Esophagus (tissue), 2 donors: ENCODE measurements around the gene INSR. TPM values are rescaled to one million over a fixed set of nuclear protein-coding genes. Genes with fewer than 3 reads are reported as not detected.

Source experiments
- H3K27ac ChIP-seq, 2 donors: one replicate each; pipeline ENCODE4 v1.5.1; 2013; ENCODE audit warnings: low read depth in 2 of 2, mild to moderate bottlenecking in 2 of 2, inconsistent platforms in 1 of 2, low read length in 1 of 2, moderate library complexity in 1 of 2
- H3K27me3 ChIP-seq, 2 donors: one replicate each; pipeline ENCODE4 v1.6.1; 2013; ENCODE audit warnings: low read length in 2 of 2, control low read depth in 1 of 2, mild to moderate bottlenecking in 1 of 2; ENCODE audit not compliant: insufficient read depth in 2 of 2, control insufficient read depth in 1 of 2
- H3K36me3 ChIP-seq, 2 donors: one replicate each; pipeline ENCODE4 v1.6.1; 2013; ENCODE audit warnings: low read length in 1 of 2; ENCODE audit not compliant: control insufficient read depth in 2 of 2, insufficient read depth in 2 of 2
- H3K4me1 ChIP-seq, 2 donors: one replicate each; pipeline ENCODE4 v1.6.1; 2013; ENCODE audit warnings: low read length in 1 of 2; ENCODE audit not compliant: control insufficient read depth in 2 of 2, insufficient read depth in 2 of 2
- H3K4me3 ChIP-seq, 2 donors: one replicate each; pipeline ENCODE4 v1.5.1; 2013; ENCODE audit warnings: low read length in 2 of 2, mild to moderate bottlenecking in 2 of 2, low read depth in 1 of 2, moderate library complexity in 1 of 2
- H3K9me3 ChIP-seq, 2 donors: one replicate each; pipeline ENCODE4 v1.6.1; 2013; ENCODE audit warnings: mild to moderate bottlenecking in 2 of 2, low read depth in 1 of 2, low read length in 1 of 2, moderate library complexity in 1 of 2; ENCODE audit not compliant: control insufficient read depth in 2 of 2, insufficient read depth in 1 of 2
- WGBS, 2 donors: extraction: QIAGEN DNeasy Blood & Tissue Kit; methylation state at CpG; one replicate each; pipeline ENCODE4 v1.1.7; 2013; 5-methylcytosine and 5-hydroxymethylcytosine counted together
- polyA plus RNA-seq, 2 donors: library from polyadenylated mRNA; stranded (reverse); fragments of 200-250 nt; gene quantifications; one replicate each; pipeline ENCODE4 v1.2.3, GENCODE V29; 2013
- donor health status: healthy with polysubstance abuse.
- donor health status: Bipolar disorder and iron deficiency.

INSR gene
- polyA plus RNA-seq, 2 donors: 2.2 to 3.3 TPM

DNA sequence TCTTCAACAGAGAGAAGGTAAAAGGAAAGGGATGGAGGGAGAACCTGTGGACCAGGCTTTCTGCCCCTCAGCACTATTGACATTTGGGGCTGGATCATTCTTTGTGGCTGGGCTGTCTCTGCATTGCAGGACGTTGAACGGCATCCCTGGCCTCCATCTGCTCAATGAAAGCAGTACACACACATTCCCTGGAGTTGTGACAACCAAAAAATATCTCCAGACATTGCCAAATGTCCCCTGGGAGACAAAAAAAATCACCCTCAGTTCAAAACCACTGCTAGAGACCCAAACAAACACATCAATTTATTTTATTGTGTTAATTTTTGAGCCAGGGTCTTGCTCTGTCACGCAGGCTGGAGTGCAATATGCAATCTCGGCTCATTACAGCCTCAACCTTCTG is 43.3 kb downstream of the INSR start:
- WGBS, 2 donors: 56 to 57% methylated on average over 4 of the region's 4 CpGs
- Histone ChIP-seq H3K9me3 (peaks cover 0 to 7% of the 10 kb centered on the region in 2 donors), H3K36me3 (peaks cover 0 to 4% of the 10 kb centered on the region in 2 donors), H3K4me3 (no peak overlapping the region), H3K27me3 (no peaks in the 10 kb centered on the region), H3K4me1 (peaks cover 0 to 2% of the 10 kb centered on the region in 2 donors), H3K27ac (no peak overlapping the region)

DNA sequence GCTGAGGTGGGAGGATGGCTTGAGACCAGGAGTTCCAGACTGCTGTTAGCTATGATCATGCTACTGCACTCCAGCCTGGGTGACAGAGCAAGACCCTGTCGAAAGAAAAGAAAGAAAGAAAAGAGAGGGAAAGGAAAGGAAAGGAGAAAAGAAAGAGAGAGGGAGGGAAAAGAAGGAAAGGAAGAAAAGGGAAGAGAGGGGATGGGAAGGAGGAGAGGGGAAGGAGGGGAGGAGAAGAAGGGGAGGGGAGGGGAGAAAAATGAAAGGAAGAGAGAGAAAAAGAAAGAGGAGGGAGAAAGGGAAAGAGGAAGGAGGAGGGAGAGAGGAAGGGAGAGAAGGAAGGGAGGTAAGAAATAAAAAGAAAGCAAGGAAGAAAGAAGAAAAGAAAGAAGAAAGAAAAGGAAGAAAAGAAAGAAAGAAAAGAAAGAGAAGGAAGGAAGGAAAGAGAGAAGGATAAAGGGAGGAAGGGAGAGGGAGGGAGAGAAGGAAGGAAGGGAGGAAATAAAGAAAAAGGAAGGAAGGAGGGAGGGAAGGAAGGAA is 44.1 kb downstream of the INSR start:
- Histone ChIP-seq H3K27me3 (no peaks in the 10 kb centered on the region), H3K4me1 (peaks cover 0 to under 1% of the 10 kb centered on the region in 2 donors), H3K27ac (no peak overlapping the region), H3K36me3 (peaks cover 0 to 4% of the 10 kb centered on the region in 2 donors), H3K9me3 (peaks cover 0 to 7% of the 10 kb centered on the region in 2 donors), H3K4me3 (no peak overlapping the region)
- WGBS, 2 donors: 0 to 46% methylated on average over 1 of the region's 1 CpG

DNA sequence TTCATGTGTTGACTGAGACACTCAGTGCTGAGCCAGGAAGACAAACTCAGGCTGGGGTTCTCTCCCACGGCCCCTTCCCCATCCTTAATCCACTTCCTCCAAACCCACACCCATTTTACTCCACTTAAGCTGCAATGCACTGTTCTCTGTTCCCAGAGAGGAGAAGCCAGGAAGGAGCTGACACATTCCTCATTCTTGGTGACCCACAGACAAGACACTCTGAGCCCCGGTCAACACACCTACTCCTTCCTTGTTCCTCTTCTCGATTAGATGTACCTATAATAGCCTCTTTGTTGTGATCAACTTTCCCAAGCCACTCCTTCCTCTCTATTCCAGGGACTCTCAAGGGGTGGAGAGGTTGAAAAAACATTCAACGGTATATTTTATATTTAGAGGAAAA is 47.1 kb downstream of the INSR start:
- Histone ChIP-seq H3K4me3 (no peak overlapping the region), H3K36me3 (peaks cover 0 to 4% of the 10 kb centered on the region in 2 donors), H3K4me1 (no peaks in the 10 kb centered on the region), H3K27me3 (no peaks in the 10 kb centered on the region), H3K9me3 (peaks cover 0 to 7% of the 10 kb centered on the region in 2 donors), H3K27ac (no peak overlapping the region)
- WGBS, 2 donors: 45 to 74% methylated on average over 4 of the region's 4 CpGs

DNA sequence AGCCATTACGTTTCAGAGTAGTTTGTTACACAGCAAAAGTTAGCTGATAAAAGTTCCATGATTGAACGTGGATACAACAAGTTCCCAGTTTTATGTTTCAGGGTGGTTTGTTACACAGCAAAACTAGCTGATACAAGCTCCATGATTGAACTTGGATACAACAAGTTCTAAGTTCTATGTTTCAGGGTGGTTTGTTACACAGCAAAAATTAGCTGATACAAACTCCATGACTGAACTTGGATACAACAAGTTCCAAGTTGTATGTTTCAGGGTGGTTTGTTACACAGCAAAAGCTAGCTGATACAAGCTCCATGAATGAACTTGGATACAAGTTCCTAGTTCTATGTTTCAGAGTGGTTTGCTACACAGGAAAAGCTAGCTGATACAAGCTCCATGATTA is 47.6 kb downstream of the INSR start:
- Histone ChIP-seq H3K9me3 (peaks cover 0 to 7% of the 10 kb centered on the region in 2 donors), H3K27ac (no peak overlapping the region), H3K4me1 (no peaks in the 10 kb centered on the region), H3K4me3 (no peak overlapping the region), H3K27me3 (no peaks in the 10 kb centered on the region), H3K36me3 (peaks cover 0 to 4% of the 10 kb centered on the region in 2 donors)
- WGBS, 2 donors: 89 to 93% methylated on average over 2 of the region's 2 CpGs

DNA sequence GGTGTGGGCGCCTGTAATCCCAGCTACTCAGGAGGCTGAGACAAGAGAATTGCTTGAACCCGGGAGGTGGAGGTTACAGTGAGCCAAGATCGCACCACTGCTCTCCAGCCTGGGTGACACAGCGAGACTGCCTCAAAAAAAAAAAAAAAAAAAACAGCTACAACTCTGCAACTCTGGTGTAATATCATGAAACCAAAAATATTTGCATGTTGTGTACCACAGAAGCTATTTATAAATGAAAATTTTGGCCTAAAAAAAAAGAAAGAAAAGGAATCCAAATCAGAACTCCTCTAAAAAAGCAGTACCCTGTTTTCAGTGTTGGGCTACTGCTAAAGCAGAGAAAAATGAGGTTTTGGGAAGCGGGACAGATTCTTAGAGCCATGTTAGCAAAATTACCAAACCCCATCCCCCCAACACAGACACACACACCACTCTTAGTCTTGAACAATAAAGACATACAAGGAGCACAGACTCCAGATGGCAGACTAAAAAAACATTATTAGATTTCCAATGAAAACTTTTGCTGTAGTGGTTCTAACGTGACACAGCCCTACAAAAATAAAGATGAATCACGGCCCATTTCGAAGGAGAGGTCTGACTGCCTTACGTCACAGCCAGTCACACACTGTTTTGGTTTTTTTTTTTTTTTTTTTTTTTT is 51.5 kb downstream of the INSR start:
- H3K4me3 ChIP-seq: no peak overlapping the region
- H3K36me3 ChIP-seq: peaks cover 0 to 4% of the 10 kb centered on the region in 2 donors
- H3K27ac ChIP-seq: no peak overlapping the region
- H3K9me3 ChIP-seq: peaks cover 0 to 7% of the 10 kb centered on the region in 2 donors
- no peaks in the 10 kb centered on the region for H3K4me1 ChIP-seq
- H3K27me3 ChIP-seq: no peaks in the 10 kb centered on the region
- 72 to 77% methylated on average over 9 of the region's 9 CpGs for WGBS, 2 donors

DNA sequence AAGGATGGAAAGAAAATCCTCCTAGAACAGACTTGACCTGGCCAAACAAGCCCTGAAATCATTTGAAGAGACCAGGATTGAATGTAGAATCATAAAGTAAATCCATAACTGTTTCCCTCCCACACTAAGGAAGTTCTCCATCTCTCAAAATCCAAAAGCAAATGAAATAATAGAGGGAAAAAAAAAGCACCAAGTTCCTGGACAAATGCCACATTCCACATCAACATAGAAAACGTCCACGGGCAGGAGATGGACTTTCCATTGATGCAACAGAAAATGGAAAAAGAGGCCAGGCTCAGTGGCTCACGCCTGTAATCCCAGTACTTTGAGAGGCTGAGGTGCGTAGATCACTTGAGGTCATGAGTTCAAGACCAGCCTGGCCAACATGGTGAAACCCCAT is 56.2 kb downstream of the INSR start:
- Histone ChIP-seq H3K4me3 (no peak overlapping the region), H3K9me3 (no peaks in the 10 kb centered on the region), H3K27me3 (no peaks in the 10 kb centered on the region), H3K4me1 (no peaks in the 10 kb centered on the region), H3K36me3 (no peaks in the 10 kb centered on the region), H3K27ac (no peak overlapping the region)
- 55 to 60% methylated on average over 4 of the region's 4 CpGs for WGBS, 2 donors

DNA sequence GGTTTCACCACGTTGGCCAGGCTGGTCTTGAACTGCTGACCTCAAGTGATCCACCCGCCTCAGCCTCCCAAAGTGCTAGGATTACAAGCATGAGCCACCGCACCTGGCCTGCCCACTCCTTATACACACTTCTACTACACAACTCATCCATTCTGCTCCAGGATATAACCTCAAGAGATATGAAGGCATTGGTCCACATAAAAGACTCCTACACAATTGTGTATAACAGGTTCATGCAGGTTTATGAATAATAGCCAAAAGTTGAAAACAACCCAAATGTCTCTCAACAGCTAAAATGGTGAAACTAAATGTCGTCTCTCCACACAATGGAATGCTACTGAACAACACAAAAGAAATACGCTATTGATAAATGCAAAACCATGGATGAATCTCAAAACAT is 58.1 kb downstream of the INSR start:
- Histone ChIP-seq H3K27ac (no peak overlapping the region), H3K4me1 (no peaks in the 10 kb centered on the region), H3K27me3 (no peaks in the 10 kb centered on the region), H3K9me3 (no peaks in the 10 kb centered on the region), H3K4me3 (no peak overlapping the region), H3K36me3 (no peaks in the 10 kb centered on the region)
- WGBS, 2 donors: 43 to 48% methylated on average over 5 of the region's 5 CpGs

DNA sequence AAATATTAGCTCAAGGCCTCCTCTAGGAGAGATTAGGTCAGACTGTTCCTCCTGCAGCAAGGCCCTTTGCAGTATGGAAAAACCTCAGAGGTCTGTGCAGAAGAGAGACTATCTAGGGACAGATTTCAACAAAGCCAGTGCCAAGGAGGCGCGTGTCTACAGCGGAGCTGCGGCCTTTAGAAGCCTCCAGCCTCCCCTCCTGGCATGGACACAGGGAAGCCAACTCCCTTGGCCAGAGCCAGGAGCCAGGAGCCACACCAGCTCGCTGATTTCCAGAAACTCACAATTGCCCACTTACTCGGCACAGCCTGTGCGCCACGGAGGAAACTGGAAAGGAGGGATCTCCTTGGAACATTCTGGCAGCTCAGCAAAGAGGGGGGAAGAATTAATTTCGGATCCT is 63.4 kb downstream of the INSR start:
- no peak overlapping the region for H3K27ac ChIP-seq
- 59 to 77% methylated on average over 9 of the region's 9 CpGs for WGBS, 2 donors
- H3K4me1 ChIP-seq: no peaks in the 10 kb centered on the region

DNA sequence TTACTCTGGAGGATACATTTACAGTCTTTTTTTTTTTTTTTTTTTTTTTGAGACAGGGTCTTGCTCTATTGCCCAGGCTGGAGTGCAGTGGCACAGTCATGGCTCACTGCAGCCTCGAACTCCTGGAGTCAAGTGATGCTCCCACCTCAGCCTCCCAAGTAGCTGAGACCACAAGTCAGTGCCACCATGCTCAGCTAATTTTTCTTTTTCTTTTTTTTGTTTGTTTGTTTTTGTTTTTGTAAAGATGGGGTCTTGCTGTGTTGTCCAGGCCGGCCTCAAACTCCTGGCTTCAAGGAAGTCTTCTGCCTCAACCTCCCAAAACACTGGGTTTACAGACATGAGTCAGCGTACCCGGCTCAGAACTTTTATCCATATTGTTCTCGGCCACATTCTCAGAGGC is 64.5 kb downstream of the INSR start:
- no peaks in the 10 kb centered on the region for H3K9me3 ChIP-seq
- H3K4me1 ChIP-seq: no peaks in the 10 kb centered on the region
- WGBS, 2 donors: 92 to 93% methylated on average over 5 of the region's 5 CpGs
- no peak overlapping the region for H3K4me3 ChIP-seq
- no peaks in the 10 kb centered on the region for H3K27me3 ChIP-seq
- H3K36me3 ChIP-seq: no peaks in the 10 kb centered on the region
- no peak overlapping the region for H3K27ac ChIP-seq

More for the DNA sequence above, 63.4 kb downstream of the INSR start:
- Histone ChIP-seq H3K4me3 (no peak overlapping the region), H3K27me3 (no peaks in the 10 kb centered on the region), H3K9me3 (no peaks in the 10 kb centered on the region), H3K36me3 (no peaks in the 10 kb centered on the region)

DNA sequence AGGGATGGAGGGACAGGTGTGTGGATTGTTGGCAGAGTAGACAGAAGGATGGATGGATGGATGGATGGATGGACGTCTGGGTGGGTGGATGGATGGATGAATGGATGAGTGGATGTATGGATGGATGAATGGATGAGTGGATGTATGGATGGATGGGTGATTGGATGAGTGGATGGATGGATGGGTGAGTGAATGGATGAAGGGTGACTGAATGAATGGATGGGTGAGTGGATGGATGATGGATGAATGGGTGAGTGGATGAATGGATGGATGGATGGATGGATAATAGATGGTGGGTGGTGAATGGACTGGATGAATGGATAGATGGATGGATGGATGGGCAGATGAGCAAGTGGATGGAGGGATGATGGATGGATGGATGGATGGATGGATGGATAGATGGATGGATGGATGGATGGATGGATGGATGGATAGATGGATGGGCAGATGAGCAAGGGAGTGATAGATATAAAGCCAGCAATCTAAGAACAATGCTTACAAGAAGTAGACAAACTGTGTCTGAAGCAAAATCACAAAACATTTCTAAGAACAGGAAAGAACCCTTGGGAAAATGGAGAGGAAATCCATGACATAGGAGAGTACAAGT is 65.2 kb downstream of the INSR start:
- Histone ChIP-seq H3K4me1 (peaks cover 0 to 4% of the 10 kb centered on the region in 2 donors), H3K9me3 (no peaks in the 10 kb centered on the region), H3K27me3 (no peaks in the 10 kb centered on the region), H3K27ac (no peak overlapping the region), H3K4me3 (no peak overlapping the region), H3K36me3 (no peaks in the 10 kb centered on the region)
- 62 to 70% methylated on average over 1 of the region's 1 CpG for WGBS, 2 donors
